ENCODE results near the gene SNX8.
A peak's percentile ranks its signal among the peaks of the same experiment; 100 is the strongest.

The SNX8 gene, protein sequence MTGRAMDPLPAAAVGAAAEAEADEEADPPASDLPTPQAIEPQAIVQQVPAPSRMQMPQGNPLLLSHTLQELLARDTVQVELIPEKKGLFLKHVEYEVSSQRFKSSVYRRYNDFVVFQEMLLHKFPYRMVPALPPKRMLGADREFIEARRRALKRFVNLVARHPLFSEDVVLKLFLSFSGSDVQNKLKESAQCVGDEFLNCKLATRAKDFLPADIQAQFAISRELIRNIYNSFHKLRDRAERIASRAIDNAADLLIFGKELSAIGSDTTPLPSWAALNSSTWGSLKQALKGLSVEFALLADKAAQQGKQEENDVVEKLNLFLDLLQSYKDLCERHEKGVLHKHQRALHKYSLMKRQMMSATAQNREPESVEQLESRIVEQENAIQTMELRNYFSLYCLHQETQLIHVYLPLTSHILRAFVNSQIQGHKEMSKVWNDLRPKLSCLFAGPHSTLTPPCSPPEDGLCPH

DNA sequence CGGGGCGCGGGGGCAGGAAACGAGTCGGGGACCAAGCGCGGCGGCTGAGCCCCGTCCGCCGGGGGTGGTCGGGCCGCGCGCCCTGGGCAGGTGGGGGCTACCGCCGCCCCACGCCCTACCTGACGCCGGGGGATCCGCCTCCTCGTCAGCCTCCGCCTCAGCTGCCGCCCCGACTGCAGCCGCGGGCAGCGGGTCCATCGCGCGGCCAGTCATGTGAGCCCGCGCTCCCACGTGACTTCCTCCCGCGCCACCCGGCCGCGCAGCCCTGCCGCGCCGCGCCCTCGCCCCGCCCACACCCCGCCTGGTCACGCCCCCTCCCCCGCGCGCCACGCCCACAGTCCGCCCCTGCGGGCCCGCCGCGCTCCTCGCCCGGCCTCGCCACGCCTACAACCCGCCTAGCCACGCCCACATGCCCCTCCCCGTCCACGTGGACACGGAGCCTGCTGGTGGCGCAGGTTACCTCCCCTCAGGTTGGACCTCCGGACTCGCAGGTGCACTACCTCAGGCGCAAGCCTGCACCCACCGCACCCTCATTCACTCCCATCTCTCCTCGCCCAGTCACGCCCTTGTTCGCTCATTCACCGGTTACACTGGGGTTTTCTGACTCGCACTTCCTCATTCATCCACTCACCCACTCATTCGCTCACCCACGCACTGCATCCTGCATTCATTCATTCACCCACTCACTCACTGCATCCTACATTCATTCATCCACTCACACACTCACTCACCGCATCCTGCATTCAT, at the start of gene SNX8:
Gene SNX8 (minus strand): TSS at position 233 of the 747 bp plus-strand sequence. CDS start 20 bp downstream, at position 213.
- in situ Hi-C loops (cut with HindIII; ENCODE audit: low sequenced_read_pairs) = no loop called here
- peak; percentile 75 for DNase-seq (ENCODE audit: low read depth, low spot score)
- TF ChIP-seq, protein P1, sequence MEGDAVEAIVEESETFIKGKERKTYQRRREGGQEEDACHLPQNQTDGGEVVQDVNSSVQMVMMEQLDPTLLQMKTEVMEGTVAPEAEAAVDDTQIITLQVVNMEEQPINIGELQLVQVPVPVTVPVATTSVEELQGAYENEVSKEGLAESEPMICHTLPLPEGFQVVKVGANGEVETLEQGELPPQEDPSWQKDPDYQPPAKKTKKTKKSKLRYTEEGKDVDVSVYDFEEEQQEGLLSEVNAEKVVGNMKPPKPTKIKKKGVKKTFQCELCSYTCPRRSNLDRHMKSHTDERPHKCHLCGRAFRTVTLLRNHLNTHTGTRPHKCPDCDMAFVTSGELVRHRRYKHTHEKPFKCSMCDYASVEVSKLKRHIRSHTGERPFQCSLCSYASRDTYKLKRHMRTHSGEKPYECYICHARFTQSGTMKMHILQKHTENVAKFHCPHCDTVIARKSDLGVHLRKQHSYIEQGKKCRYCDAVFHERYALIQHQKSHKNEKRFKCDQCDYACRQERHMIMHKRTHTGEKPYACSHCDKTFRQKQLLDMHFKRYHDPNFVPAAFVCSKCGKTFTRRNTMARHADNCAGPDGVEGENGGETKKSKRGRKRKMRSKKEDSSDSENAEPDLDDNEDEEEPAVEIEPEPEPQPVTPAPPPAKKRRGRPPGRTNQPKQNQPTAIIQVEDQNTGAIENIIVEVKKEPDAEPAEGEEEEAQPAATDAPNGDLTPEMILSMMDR (IDR thresholded peaks at IDR 0.05; ENCODE audit: low read depth, low read length) = no peak
- H3K4me3 ChIP-seq (ENCODE audit: low read depth, low read length) = peak within 1 kb of the TSS; percentile 81

DNA sequence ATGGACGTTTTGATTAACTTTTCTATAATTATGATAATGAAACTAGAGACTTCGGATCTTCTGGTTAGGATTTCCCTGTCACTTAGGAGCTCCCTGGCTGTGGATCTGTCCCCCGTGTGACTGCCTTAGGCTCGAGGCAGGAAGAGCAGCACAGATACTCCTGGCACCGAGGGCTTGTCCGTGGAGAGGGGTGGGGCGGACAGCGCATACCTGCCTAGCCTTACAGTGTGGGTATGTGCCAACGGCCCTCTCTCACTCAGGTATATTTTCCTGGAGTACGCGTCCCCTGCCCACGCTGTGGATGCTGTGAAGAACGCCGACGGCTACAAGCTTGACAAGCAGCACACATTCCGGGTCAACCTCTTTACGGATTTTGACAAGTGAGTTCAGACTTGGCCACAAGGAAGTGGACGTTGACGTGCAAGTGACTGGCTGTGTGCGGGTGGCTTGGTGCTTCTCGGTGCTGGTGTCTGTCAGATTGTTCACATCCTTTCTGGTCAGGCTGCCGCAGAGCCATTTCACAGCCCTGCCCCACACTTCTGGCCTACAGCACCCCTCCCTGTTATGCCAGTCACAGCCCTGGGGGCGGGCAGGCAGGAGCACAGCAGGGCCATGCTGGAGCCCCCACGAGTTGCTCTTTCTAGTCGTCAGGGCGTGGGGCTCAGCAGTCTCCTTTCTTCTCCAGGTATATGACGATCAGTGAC, 48.3 kb upstream of the SNX8 start:
- H3K4me3 ChIP-seq (ENCODE audit: low read depth, low read length) = no peak overlapping the region
- in situ Hi-C loops (cut with HindIII; ENCODE audit: low sequenced_read_pairs) = no loop called here
- no peak for DNase-seq (ENCODE audit: low read depth, low spot score)

DNA sequence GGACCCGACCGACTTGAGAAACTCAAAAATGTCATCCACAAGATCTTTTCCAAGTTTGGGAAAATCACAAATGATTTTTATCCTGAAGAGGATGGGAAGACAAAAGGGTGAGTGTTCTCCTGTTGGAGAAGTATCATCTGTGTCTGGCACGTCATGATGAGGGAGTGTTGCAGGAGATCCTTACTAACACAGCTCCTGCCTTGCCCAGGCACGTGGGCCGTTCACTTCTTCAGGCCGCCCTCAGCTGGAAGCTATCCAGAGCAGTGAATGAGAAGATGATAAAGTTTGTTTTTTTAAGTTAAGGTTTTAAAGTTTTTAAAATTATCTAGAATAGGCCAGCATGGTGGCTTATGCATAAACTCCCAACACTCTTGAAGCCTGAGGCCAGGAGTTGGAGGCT, 46.6 kb upstream of the SNX8 start:
- H3K4me3 ChIP-seq (ENCODE audit: low read depth, low read length) = no peak overlapping the region
- TF ChIP-seq, protein P1 (IDR thresholded peaks at IDR 0.05; ENCODE audit: low read depth, low read length) = no peak
- DNase-seq (ENCODE audit: low read depth, low spot score) = no peak
- in situ Hi-C loops (cut with HindIII; ENCODE audit: low sequenced_read_pairs) = no loop called here

More for the DNA sequence above, 48.3 kb upstream of the SNX8 start:
- TF ChIP-seq, protein P1 (IDR thresholded peaks at IDR 0.05; ENCODE audit: low read depth, low read length) = no peak

DNA sequence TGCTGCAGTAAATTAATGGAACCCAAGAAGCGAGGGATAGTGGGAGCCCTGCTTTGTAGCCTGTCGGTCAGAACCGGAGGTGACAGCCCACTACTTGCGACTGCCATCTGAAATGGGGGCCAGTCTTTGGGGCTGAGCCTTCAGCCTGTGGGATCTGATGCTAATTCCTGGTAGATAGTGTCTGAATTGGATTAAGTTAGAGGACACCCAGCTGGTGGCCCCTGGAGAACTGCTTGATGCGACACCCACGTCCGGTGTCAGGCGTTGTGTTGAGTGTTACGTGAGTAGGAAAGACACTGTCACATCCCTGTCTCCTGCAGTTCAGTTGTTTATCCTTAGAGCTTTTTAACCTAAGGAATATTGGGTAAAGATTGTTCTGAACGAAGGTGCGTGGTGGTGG, 45.4 kb upstream of the SNX8 start:
- no peak overlapping the region for H3K4me3 ChIP-seq (ENCODE audit: low read depth, low read length)
- no peak for DNase-seq (ENCODE audit: low read depth, low spot score)
- in situ Hi-C loops (cut with HindIII; ENCODE audit: low sequenced_read_pairs) = no loop called here
- TF ChIP-seq, protein P1 (IDR thresholded peaks at IDR 0.05; ENCODE audit: low read depth, low read length) = no peak

DNA sequence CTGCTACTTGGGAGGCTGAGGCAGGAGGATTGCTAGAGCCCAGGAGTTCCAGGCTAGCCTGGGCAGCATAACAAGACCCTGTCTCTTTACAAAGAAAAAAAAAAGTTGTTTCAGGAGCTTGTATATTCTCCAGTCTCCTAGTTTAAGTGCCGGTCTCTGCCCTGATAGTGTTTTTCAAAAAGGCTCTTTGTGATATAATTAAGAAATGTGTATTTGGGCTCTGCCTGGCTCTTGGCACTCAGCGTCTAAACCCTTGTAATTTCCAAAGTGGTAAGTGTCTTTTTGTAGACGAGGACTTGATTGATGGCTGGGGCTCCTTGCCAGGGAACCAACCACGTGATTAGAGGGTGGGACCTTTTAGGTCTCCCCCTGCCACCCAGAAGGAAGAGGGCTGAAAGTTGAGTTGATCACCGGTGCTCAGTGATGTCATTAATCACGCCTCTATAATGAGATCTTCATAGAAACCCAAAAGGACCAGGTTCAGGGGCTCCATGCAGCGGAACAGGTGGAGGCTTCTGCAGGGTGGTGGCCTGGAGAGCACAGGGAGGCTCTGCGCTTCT, 44.8 kb upstream of the SNX8 start:
- H3K4me3 ChIP-seq (ENCODE audit: low read depth, low read length) = no peak overlapping the region
- TF ChIP-seq, protein P1 (IDR thresholded peaks at IDR 0.05; ENCODE audit: low read depth, low read length) = no peak
- in situ Hi-C loops (cut with HindIII; ENCODE audit: low sequenced_read_pairs) = no loop called here
- DNase-seq (ENCODE audit: low read depth, low spot score) = no peak

DNA sequence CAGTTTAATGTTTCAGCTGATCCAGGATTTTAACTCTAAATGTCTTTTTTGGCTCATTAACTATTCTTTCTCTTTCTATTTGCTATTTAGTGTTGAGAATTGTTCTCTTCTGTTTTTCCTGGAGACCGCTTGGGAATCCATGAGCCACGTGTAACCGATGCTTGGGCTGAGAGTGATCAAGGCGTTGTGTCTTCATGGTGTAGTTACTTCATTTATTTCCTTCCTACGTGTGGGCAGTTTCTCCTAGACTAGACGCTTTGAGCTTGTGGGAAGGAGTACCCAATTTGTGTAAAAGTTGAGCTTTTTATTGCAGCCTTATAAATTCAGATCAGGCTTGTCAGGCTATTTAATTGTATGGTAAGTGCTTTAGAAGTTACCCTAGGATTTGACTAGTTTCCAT, 43.3 kb upstream of the SNX8 start:
- DNase-seq (ENCODE audit: low read depth, low spot score) = no peak
- in situ Hi-C loops (cut with HindIII; ENCODE audit: low sequenced_read_pairs) = no loop called here
- no peak overlapping the region for H3K4me3 ChIP-seq (ENCODE audit: low read depth, low read length)
- TF ChIP-seq, protein P1 (IDR thresholded peaks at IDR 0.05; ENCODE audit: low read depth, low read length) = no peak

Data from astrocyte of the spinal cord (primary cell).